ENCODE data around the gene MED25.

The MED25 gene

GRCh38 chr19:49859682-49860335, 41.7 kb downstream of the MED25 start:
- no peak for DNase-seq

- no peak for DNase-seq
These were observed 42.4 kb downstream of the MED25 start for GRCh38 chr19:49860336-49861102.

DNA sequence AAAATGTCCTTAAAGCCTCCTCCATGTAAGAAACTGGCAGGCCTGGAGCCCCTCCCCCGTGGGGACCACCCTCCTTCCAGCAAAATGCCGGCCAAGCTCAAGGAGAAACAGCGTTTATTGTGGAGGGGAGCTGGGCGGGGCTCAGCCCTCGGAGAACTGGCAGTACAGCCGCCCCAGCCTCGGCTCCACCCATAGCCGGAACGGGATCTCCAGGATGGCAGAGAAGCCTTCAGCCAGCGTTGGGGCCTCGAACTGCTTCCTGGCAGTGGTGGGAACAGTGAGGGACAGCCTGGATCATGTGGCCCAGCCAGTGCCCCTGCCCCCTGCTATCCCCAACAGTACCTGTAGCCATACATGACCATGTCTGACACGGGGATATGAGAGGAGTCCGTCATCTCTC, 43.0 kb downstream of the MED25 start:
- DNase-seq = no peak

DNA sequence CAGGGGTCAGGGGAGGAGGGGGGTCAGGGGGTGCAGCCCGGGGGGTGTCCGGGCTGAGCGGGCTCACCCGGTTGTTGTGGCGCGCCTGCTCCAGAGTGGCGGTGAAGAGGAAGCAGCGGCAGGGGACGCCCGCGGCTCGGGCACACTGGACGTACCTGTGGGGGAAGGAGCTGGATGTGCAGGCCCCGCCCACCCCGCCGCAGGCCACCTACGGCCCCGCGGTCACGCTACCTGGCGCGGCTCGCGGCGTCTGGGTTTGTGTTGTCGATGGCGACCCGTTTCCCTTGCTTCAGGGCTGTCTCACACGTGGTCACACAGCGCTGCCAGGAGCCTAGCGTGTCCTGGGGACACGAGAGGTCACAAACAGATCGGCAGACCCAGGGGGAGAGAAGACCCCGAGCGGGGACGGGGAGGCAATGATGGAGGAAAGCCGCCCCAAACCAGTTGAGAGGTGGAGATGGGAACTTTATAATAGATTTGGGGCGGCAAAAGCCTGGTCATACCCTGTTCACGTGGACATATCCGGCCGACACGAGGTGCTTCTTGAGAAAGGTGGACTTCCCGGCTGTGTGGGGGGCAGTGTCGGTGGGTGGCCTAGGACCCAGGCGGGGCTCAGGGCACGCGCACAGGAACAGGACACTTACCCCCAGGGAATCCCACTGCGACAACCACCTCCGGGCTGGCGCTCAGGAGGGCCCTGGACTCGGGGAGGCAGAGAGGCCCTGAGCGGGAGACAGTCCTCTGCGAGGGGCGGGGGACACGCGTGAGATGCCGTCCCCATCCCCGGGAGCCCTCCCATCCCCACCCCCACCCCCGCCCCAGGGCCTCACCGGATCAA, 43.7 kb downstream of the MED25 start:
- DNase-seq = no peak

GRCh38 chr19:49862391-49863253, 44.5 kb downstream of the MED25 start:
- DNase-seq = no peak

DNA sequence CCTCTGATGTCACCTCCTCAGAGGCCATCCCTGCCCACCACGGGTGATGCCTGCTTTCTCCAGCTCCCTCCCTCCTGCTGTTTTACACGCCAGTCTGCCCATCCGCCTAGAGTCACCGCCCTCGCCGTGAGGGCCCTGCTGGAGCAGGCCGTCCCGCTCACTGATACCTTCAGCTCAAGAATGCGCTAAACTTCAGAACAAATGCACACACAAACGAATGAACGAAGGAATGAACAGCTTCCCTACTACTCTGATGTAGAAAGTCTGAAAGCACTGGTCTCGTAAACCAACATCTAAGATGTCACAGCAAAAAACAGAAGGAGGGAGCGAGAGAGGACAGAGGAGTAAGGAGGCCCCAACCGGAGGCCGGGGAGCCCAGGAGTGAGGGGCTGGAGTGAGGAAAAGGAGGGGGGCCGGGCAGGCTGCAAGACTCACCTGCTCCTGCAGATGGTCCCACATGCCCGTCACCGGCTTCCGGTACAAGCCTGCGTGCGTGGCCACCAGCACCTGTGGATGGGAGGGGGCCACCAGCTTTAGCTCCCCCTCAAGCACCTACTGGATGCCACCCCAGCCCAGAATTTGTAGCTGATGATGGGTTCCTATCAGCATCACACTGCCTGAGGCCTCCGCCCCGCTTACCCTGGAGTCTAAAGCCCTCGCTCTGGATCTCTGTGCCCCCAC, 45.3 kb downstream of the MED25 start:
- DNase-seq = no peak

DNA sequence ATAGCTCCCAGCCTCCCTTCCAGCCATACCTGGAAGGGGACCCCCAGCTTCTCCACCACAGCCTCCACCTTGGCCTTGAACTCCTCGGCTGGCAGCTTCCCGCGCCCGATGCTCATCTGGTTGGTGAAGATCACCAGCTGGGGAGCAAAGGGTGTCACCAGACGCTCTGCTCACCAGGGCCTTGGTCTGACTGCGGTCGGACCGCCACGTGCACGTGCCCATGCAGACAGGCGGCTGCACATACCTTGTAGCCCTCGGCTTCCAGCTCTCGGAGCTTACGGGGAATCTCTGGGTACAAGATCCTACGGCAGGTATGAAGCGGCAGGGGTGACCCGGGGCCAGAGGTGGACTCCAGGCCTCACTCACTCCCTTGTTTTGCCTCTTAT, 45.8 kb downstream of the MED25 start:
- DNase-seq = no peak

DNA sequence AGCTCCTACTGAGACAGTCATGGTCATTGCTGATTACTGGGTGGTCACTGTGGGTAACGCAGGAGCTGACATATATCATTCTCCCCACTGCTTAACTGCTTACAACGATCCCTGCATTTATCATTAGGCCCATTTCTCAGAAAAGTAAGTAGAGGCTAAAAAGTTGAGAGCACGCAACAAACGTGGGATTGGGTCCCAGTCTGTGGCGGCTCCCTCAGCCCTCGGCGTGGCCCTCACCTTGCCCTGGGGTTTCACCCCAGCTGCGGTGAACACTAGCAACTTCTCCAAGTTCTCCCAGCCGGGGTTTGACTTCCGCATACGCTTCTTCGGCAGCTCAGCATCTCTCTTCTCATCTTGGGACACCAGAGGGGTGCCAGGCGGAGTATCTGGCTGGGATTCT, 46.8 kb downstream of the MED25 start:
- DNase-seq = no peak

DNA sequence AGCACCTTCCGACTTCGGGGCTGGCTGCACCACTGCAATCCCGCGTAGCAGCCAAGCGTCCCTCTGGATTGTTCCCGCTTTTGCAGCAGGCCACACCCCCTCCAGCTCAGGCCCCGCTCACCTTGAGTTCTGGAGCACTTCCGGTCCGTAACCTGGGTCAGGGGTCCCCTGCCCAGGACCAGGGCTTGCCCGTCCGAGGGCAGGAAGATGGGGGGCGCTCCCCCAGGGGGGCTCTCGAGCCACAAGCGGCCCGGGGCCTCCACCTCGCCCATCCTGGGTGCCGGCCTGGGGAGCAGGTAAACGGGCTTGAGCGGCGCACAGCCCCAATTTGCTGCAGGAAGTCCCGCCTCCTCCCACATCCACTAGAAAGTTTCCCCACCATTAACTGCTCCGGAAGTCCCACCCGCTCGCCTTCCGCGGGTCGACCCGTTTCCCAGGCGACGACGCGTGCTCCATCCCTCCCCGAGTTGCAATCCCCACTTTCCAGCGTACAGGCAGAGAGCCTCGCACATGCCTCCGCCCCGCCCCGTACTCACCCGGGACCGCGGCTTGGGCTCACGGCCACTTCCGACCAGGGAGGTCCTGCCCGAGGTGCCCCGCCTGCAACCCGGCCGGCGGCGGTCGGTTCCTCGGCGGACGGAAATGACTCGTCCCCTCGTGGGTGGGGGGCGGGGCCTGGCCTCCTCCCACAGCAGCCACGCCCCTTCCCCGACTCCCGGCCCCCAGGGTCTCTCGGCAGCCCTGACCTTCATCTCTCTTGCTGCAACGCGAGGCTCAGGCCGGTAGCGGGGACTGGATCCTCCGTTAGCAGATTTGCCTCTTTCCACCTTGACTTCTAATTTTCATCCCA, 49.1 kb downstream of the MED25 start, which contains the start of gene PNKP:
TSS of gene PNKP (minus strand) at position 644 of the 850 bp plus-strand sequence. CDS start at position 272, 372 bp downstream.
- DNase-seq = peak; percentile 79

- DNase-seq = no peak
These were observed 51.0 kb downstream of the MED25 start for GRCh38 chr19:49869009-49869483.

GRCh38 chr19:49869484-49870308, 51.6 kb downstream of the MED25 start:
- DNase-seq = peak; percentile 79

DNA sequence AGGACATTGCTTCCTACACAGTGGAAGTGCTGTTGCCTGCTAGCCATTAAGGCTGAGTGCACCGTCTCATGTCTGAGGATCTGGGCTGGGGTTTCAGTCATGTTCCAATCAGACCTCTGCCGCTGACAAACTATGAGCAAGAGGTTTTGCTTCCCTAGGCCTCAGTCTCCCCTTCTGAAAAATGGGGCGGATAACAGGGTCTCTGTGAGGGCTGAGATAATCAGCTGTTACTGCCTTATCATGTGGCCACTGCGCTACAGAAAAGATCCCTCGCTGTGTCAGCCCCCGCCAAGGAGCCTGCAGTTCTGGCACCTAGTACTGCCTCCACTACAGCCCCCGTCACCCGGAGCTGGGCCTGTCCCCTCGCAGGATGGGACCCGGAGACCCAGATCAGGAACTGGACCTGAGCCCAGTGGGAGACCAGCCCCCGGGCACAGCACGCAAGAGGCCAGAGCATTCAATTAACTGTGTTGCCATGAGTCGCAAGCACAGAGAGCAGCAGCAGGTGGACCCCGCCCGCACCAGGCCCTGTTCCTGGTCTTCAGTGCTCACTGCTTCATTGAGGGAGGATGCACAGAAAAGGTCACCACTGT, 52.3 kb downstream of the MED25 start:
- DNase-seq = no peak

DNA sequence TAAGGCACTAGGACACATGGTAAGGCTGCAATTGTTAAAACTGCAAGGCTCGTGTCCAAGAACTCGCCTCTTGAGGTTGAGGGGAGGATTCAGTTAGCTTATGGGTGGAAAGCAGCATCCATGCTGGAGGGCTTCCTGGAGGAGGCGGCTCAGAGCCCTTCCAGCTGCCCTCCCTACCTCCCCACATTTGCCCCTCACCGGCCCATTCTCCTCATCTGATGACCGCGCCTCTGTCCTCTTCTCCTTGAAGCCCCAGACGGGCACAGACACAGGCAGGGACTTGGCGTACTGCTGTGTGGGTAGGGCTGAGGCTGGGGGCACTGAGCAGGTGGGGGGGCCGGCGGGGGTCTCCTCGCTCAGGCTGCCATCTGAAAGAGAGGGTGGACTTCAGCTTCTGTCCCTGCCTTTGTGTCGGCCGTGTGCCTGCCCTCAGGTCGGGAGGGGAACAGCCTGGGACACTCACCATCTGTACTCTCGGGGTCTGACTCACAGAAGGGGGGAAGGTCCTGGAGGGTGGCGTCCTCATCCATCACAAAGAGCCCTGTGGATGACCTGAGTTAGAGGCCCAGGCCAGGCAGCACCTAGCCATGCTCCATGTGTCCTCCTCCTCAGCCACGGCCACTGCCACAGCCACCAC, 53.4 kb downstream of the MED25 start:
- DNase-seq = no peak

DNA sequence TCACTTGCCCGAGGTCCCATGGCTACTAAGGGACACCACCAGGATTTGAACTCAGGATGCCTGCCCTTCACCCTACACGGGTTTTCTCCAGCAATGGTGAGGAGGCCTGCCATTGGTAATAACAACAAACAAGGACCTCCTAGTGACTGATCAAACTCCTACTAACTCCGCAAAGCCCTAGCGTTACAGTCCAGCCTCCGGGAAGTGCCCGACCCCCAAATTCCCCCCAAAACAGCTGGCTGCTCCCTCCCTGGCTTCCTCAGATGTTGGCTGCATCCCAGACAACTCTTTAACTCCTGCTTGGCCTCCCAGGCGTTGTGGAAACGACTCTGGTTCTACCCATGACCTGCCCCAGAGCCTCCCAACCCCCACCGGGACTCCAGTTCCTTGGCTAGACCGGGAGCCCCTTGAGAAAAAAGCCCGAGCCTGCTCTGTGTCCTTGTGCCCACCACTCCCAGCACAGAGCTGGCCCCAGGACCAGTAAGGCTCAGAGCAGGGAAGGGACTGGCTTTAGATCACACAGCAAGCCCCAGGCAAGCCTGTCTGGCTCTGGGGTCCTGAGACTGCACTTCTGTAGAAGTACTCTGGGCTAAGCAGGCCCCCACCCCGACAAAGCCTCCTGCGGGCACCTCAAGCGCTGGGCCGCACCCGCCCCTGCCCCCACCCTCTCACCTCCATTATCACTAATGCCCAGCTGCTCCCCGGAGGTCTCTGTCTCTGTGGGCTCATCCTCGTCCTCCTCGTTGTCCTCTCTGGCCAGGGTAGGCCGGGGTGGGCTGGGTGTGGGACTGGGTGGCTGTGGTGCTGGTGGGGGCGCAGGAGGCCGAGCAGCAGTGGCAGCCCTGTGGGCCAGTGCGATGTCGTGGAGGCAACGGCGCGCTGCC, 54.4 kb downstream of the MED25 start:
- no peak for DNase-seq

- no peak for DNase-seq
These were observed 55.0 kb downstream of the MED25 start for GRCh38 chr19:49873129-49873521.

- DNase-seq = no peak
These were observed 55.7 kb downstream of the MED25 start for GRCh38 chr19:49873834-49874233.

- DNase-seq = no peak
These were observed 56.5 kb downstream of the MED25 start for GRCh38 chr19:49874503-49875157.
